ENCODE measurements around the gene VSX1.

- TF ChIP-seq, protein P1, sequence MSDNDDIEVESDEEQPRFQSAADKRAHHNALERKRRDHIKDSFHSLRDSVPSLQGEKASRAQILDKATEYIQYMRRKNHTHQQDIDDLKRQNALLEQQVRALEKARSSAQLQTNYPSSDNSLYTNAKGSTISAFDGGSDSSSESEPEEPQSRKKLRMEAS (IDR thresholded peaks at IDR 0.05; ENCODE audit: low read depth): no peak
- TF ChIP-seq, protein P2, sequence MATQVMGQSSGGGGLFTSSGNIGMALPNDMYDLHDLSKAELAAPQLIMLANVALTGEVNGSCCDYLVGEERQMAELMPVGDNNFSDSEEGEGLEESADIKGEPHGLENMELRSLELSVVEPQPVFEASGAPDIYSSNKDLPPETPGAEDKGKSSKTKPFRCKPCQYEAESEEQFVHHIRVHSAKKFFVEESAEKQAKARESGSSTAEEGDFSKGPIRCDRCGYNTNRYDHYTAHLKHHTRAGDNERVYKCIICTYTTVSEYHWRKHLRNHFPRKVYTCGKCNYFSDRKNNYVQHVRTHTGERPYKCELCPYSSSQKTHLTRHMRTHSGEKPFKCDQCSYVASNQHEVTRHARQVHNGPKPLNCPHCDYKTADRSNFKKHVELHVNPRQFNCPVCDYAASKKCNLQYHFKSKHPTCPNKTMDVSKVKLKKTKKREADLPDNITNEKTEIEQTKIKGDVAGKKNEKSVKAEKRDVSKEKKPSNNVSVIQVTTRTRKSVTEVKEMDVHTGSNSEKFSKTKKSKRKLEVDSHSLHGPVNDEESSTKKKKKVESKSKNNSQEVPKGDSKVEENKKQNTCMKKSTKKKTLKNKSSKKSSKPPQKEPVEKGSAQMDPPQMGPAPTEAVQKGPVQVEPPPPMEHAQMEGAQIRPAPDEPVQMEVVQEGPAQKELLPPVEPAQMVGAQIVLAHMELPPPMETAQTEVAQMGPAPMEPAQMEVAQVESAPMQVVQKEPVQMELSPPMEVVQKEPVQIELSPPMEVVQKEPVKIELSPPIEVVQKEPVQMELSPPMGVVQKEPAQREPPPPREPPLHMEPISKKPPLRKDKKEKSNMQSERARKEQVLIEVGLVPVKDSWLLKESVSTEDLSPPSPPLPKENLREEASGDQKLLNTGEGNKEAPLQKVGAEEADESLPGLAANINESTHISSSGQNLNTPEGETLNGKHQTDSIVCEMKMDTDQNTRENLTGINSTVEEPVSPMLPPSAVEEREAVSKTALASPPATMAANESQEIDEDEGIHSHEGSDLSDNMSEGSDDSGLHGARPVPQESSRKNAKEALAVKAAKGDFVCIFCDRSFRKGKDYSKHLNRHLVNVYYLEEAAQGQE (IDR thresholded peaks at IDR 0.05; ENCODE audit: low read depth, low read length): no peak
- TF ChIP-seq TCF12 (IDR thresholded peaks at IDR 0.05) (no peak), TAF1 (IDR thresholded peaks at IDR 0.05; ENCODE audit: borderline replicate concordance, low read depth, low read length) (no peak), CTCF (IDR thresholded peaks at IDR 0.05) (no peak), EP300 (IDR thresholded peaks at IDR 0.05; ENCODE audit: borderline replicate concordance in 1 of 2, low read depth in 1 of 2, low read length in 1 of 2) (no peak), FOXM1 (IDR thresholded peaks at IDR 0.05; ENCODE audit: low read depth) (no peak), MEF2A (IDR thresholded peaks at IDR 0.05; ENCODE audit: borderline replicate concordance, low read depth) (no peak), SIN3A (IDR thresholded peaks at IDR 0.05; ENCODE audit: borderline replicate concordance, low read depth, low read length) (no peak), FOSL2 (IDR thresholded peaks at IDR 0.05; ENCODE audit: borderline replicate concordance, low read depth) (no peak)
- TF ChIP-seq, protein P3, sequence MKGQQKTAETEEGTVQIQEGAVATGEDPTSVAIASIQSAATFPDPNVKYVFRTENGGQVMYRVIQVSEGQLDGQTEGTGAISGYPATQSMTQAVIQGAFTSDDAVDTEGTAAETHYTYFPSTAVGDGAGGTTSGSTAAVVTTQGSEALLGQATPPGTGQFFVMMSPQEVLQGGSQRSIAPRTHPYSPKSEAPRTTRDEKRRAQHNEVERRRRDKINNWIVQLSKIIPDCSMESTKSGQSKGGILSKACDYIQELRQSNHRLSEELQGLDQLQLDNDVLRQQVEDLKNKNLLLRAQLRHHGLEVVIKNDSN (IDR thresholded peaks at IDR 0.05; ENCODE audit: borderline replicate concordance, low read depth): no peak
These were observed 39.1 kb downstream of the VSX1 start for GRCh38 chr20:25042531-25043498.

Measured in SK-N-SH (cell line).